ENCODE results near the gene CHAMP1. TPM values are rescaled to one million over a fixed set of nuclear protein-coding genes. Genes with fewer than 3 reads are reported as not detected.

Gene CHAMP1
- polyA plus RNA-seq, 1 of the 3 experiments (the other 2 are of a cell fraction) = 28.6 TPM

- Histone ChIP-seq H3F3A (replicated peaks; ENCODE audit: insufficient read depth) (peaks cover 42% of the 10 kb centered on the region), H3K4me1 (ENCODE audit: control insufficient read depth in 1 of 2, insufficient read depth in 2 of 2, low read depth in 1 of 2, low read length in 1 of 2) (peaks cover 17 to 21% of the 10 kb centered on the region in 2 experiments), H3K36me3 (replicated peaks in 1 of 2; ENCODE audit: control insufficient read depth in 1 of 2, insufficient read depth in 2 of 2, low read length in 1 of 2) (peaks cover 28 to 52% of the 10 kb centered on the region in 2 experiments), H4K20me1 (ENCODE audit: insufficient read depth) (peaks cover 7% of the 10 kb centered on the region; the same call in 1 of the 2 replicates), H3K9me2 (no peaks in the 10 kb centered on the region), H3K79me2 (ENCODE audit: insufficient read depth) (peaks cover 27% of the 10 kb centered on the region), H3K27me3 (ENCODE audit: insufficient read depth) (no peaks in the 10 kb centered on the region), H3K9me3 (no peaks in the 10 kb centered on the region), H3K9ac (peak overlapping the region; percentile 97; the same call in 1 of the 2 replicates), H3K27ac (ENCODE audit: low read depth in 2 of 2, low read length in 1 of 2) (peak overlapping the region; percentile 93 to 97), H3K4me2 (peak overlapping the region; percentile 89; the same call in 1 of the 2 replicates), H2AFZ (ENCODE audit: low read depth) (peak overlapping the region; percentile 87; the same call in 1 of the 2 replicates), H3K4me3 (ENCODE audit: low read depth in 2 of 2, low read length in 1 of 2) (no peak overlapping the region)
- TF ChIP-seq FOSL2 (IDR thresholded peaks at IDR 0.05; ENCODE audit: borderline replicate concordance, low read depth) (no peak), IRF3 (IDR thresholded peaks at IDR 0.05; ENCODE audit: low read depth, low read length) (no peak), FOXM1 (IDR thresholded peaks at IDR 0.05; ENCODE audit: low read depth) (no peak)
- WGBS (ENCODE audit: low lambda C conversion rate) = 91% methylated on average over 2 of the region's 2 CpGs
- ChIA-PET POLR2A (interaction anchor here (1.8 kb wide), 1 partner anchor 31 kb away, joined by 7 read pairs; no protein-coding TSS in a partner anchor), CTCF (interaction anchor here (0.6 to 1.7 kb wide), 3 partner anchors 9 to 1036 kb away, joined by 3 to 4 read pairs (median 4); no protein-coding TSS in a partner anchor)
- DNase-seq = no peak
Measured at GRCh38 chr13:114279758-114280355, 34.4 kb upstream of the CHAMP1 start.

- H3K9me3 ChIP-seq = no peaks in the 10 kb centered on the region
- peaks cover 7% of the 10 kb centered on the region; the same call in 1 of the 2 replicates for H4K20me1 ChIP-seq (ENCODE audit: insufficient read depth)
- peak within 1 kb of the TSS; percentile 89 for H3K4me2 ChIP-seq
- peak within 1 kb of the TSS; percentile 93 to 97 for H3K27ac ChIP-seq (ENCODE audit: low read depth in 2 of 2, low read length in 1 of 2)
- WGBS (ENCODE audit: low lambda C conversion rate) = 0% methylated on average over 15 of the region's 89 CpGs
- H3K9me2 ChIP-seq = no peaks in the 10 kb centered on the region
- ChIA-PET POLR2A (interaction anchor here (0.6 to 1.8 kb wide), 4 partner anchors 10 to 60 kb away, joined by 3 to 7 read pairs (median 3); no protein-coding TSS in a partner anchor), CTCF (interaction anchor here (0.7 kb wide), 1 partner anchor 12 kb away, joined by 3 read pairs; no protein-coding TSS in a partner anchor)
- DNase-seq = peak; percentile 95
- H3K4me3 ChIP-seq (ENCODE audit: low read depth in 2 of 2, low read length in 1 of 2) = peak within 1 kb of the TSS; percentile 83 to 86
- H3K4me1 ChIP-seq (ENCODE audit: control insufficient read depth in 1 of 2, insufficient read depth in 2 of 2, low read depth in 1 of 2, low read length in 1 of 2) = peaks cover 17 to 21% of the 10 kb centered on the region in 2 experiments
- H2AFZ ChIP-seq (ENCODE audit: low read depth) = peak within 1 kb of the TSS; percentile 87
- peaks cover 28 to 52% of the 10 kb centered on the region in 2 experiments for H3K36me3 ChIP-seq (replicated peaks in 1 of 2; ENCODE audit: control insufficient read depth in 1 of 2, insufficient read depth in 2 of 2, low read length in 1 of 2)
- peaks cover 39% of the 10 kb centered on the region for H3K79me2 ChIP-seq (ENCODE audit: insufficient read depth)
- peaks cover 51% of the 10 kb centered on the region for H3F3A ChIP-seq (replicated peaks; ENCODE audit: insufficient read depth)
- no peaks in the 10 kb centered on the region for H3K27me3 ChIP-seq (ENCODE audit: insufficient read depth)
- peak within 1 kb of the TSS; percentile 97 for H3K9ac ChIP-seq
- TF ChIP-seq SMC3 (IDR thresholded peaks at IDR 0.05; ENCODE audit: low read depth, low read length) (no peak), FOXJ3 (CRISPR knock-in tag; IDR thresholded peaks at IDR 0.05) (peak; percentile 30; the same call in 1 of the 2 replicates), TEAD4 (IDR thresholded peaks at IDR 0.05; ENCODE audit: borderline replicate concordance, insufficient read depth) (0 out of 2 replicates have a peak, but pooled peaks have one; percentile 47), USF2 (IDR thresholded peaks at IDR 0.05; ENCODE audit: borderline replicate concordance, low read depth, low read length) (no peak), YY1 (IDR thresholded peaks at IDR 0.05; ENCODE audit: low read depth) (no peak), MEF2A (IDR thresholded peaks at IDR 0.05; ENCODE audit: borderline replicate concordance, low read depth) (no peak), REST (IDR thresholded peaks at IDR 0.05; ENCODE audit: low read depth, low read length) (no peak), IRF3 (IDR thresholded peaks at IDR 0.05; ENCODE audit: low read depth, low read length) (no peak), CHD2 (IDR thresholded peaks at IDR 0.05; ENCODE audit: low read length, partially characterized antibody) (peak; percentile 98), RCOR1 (IDR thresholded peaks at IDR 0.05; ENCODE audit: low read length) (no peak), JUND (IDR thresholded peaks at IDR 0.05) (no peak; the same call in 1 of the 2 replicates), SIN3A (IDR thresholded peaks at IDR 0.05; ENCODE audit: borderline replicate concordance, low read depth, low read length) (peak; percentile 51; the same call in 1 of the 2 replicates), TAF1 (IDR thresholded peaks at IDR 0.05; ENCODE audit: borderline replicate concordance, low read depth, low read length) (peak; percentile 67; the same call in 1 of the 2 replicates), GATA2 (CRISPR knock-in tag; IDR thresholded peaks at IDR 0.05) (no peak)
Measured at GRCh38 chr13:114281351-114282040, 32.8 kb upstream of the CHAMP1 start, which contains the start of gene UPF3A. Gene UPF3A (plus strand): TSS chr13:114281601. CDS start chr13:114281640, 39 bp downstream.
